PC-9 (cell line): ENCODE data around the gene RSBN1.

ENCODE experiments used
- EZH2 ChIP-seq: fragments of 200-600 bp; sonication (generic); IDR thresholded peaks from 2 replicates; pipeline ENCODE4 v1.8.0; 2017; ENCODE audit warnings: antibody characterized with exemption, low read depth
- TF ChIP-seq, protein P1 (sequence below): fragments of 200-600 bp; sonication (generic); conservative IDR thresholded peaks from 2 replicates; pipeline ENCODE4 v1.6.1; 2017; ENCODE audit warnings: mixed run types, antibody characterized with exemption, mild to moderate bottlenecking, moderate library complexity

DNA sequence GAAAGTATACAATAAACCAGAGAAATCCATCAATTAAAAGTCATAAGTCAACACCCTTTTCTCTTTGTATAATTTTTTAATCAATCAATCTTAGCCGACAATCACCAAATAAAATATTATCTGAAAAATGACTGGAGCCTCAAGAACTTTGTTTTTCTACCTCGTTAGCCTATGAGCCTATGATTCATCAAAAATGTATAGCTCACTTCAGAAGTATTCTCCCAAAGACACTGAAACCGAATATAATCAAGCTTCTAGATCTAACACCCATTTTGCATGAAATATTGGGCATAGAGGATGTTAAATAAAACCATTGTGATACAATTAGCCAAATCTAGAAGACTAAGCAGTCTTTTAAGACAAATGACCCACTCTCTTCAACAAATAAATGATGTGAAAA, 17.8 kb upstream of the RSBN1 start:
- TF ChIP-seq, protein P1, sequence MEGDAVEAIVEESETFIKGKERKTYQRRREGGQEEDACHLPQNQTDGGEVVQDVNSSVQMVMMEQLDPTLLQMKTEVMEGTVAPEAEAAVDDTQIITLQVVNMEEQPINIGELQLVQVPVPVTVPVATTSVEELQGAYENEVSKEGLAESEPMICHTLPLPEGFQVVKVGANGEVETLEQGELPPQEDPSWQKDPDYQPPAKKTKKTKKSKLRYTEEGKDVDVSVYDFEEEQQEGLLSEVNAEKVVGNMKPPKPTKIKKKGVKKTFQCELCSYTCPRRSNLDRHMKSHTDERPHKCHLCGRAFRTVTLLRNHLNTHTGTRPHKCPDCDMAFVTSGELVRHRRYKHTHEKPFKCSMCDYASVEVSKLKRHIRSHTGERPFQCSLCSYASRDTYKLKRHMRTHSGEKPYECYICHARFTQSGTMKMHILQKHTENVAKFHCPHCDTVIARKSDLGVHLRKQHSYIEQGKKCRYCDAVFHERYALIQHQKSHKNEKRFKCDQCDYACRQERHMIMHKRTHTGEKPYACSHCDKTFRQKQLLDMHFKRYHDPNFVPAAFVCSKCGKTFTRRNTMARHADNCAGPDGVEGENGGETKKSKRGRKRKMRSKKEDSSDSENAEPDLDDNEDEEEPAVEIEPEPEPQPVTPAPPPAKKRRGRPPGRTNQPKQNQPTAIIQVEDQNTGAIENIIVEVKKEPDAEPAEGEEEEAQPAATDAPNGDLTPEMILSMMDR = no peak
- TF ChIP-seq EZH2 = no peak
